ENCODE results near the gene SYT8.

- TF ChIP-seq CTCF (IDR thresholded peaks at IDR 0.05; ENCODE audit: low read length) (no peak), EZH2 (IDR thresholded peaks at IDR 0.05; ENCODE audit: borderline replicate concordance, low read length) (no peak)
These were observed 1.9 kb upstream of the SYT8 start for GRCh38 chr11:1832920-1833295.

Measured in OCI-LY1 (cell line).